H9 (cell line): ENCODE results near the gene TERT. TPM values are rescaled to one million over a fixed set of nuclear protein-coding genes. Genes with fewer than 3 reads are reported as not detected.

Experiments
- DNase-seq: peaks from one replicate; pipeline ENCODE4 v3.0.0-alpha.2; 2017
- H2AFZ ChIP-seq: one replicate; pipeline ENCODE4 v1.6.1; 2013; ENCODE audit warnings: mild to moderate bottlenecking, low read length, control low read depth, moderate library complexity
- H2AK5ac ChIP-seq: 2 replicates; pipeline ENCODE4 v1.6.1; 2013; ENCODE audit warnings: low read length, control low read depth, mixed read lengths; ENCODE audit not compliant: insufficient read length
- H2BK120ac ChIP-seq: one replicate; pipeline ENCODE4 v1.6.1; 2013; ENCODE audit warnings: low read depth, mild to moderate bottlenecking, low read length, control low read depth, inconsistent platforms; ENCODE audit not compliant: poor library complexity, severe bottlenecking
- H2BK12ac ChIP-seq: 2 replicates; pipeline ENCODE4 v1.6.1; 2013; ENCODE audit warnings: low read length, control low read depth, mixed read lengths, low read depth; ENCODE audit not compliant: insufficient read length
- H2BK15ac ChIP-seq: 2 replicates; pipeline ENCODE4 v1.6.1; 2013; ENCODE audit warnings: low read depth, low read length, control low read depth
- H2BK20ac ChIP-seq: one replicate; pipeline ENCODE4 v1.6.1; 2013; ENCODE audit warnings: low read depth, mild to moderate bottlenecking, low read length, control low read depth, inconsistent platforms; ENCODE audit not compliant: poor library complexity, severe bottlenecking
- H2BK5ac ChIP-seq: 2 replicates; pipeline ENCODE4 v1.6.1; 2013; ENCODE audit warnings: low read length, control low read depth, mixed read lengths; ENCODE audit not compliant: insufficient read length
- H3K14ac ChIP-seq: 2 replicates; pipeline ENCODE4 v1.6.1; 2013; ENCODE audit warnings: low read length, control low read depth; ENCODE audit not compliant: insufficient read depth
- H3K18ac ChIP-seq: 2 replicates; pipeline ENCODE4 v1.6.1; 2013; ENCODE audit warnings: low read depth, mild to moderate bottlenecking, mixed read lengths, low read length, control low read depth; ENCODE audit not compliant: insufficient read length
- H3K23ac ChIP-seq: 2 replicates; pipeline ENCODE4 v1.6.1; 2013; ENCODE audit warnings: low read length, control low read depth, mixed read lengths, low read depth; ENCODE audit not compliant: insufficient read length
- H3K23me2 ChIP-seq: 2 replicates; pipeline ENCODE4 v1.6.1; 2013; ENCODE audit warnings: low read depth, mild to moderate bottlenecking, mixed read lengths, low read length, control low read depth; ENCODE audit not compliant: insufficient read length, poor library complexity, severe bottlenecking
- H3K27ac ChIP-seq: 2 replicates; pipeline ENCODE4 v1.5.1; 2013; ENCODE audit warnings: low read length, control low read depth, mixed read lengths, low read depth; ENCODE audit not compliant: insufficient read length
- H3K27me3 ChIP-seq: 2 replicates; pipeline ENCODE4 v1.6.1; 2013; ENCODE audit warnings: low read length, control low read depth, inconsistent platforms; ENCODE audit not compliant: insufficient read depth
- H3K4ac ChIP-seq: 2 replicates; pipeline ENCODE4 v1.6.1; 2013; ENCODE audit warnings: low read depth, mild to moderate bottlenecking, control low read depth, inconsistent platforms, low read length, moderate library complexity
- H3K4me1 ChIP-seq: 2 replicates; pipeline ENCODE4 v1.6.1; 2013; ENCODE audit warnings: low read length, control low read depth, inconsistent platforms; ENCODE audit not compliant: insufficient read depth
- H3K4me2 ChIP-seq: 2 replicates; pipeline ENCODE4 v1.6.1; 2013; ENCODE audit warnings: low read length, control low read depth, mixed read lengths; ENCODE audit not compliant: insufficient read length, insufficient read depth
- H3K56ac ChIP-seq: 2 replicates; pipeline ENCODE4 v1.6.1; 2013; ENCODE audit warnings: low read depth, mild to moderate bottlenecking, mixed read lengths, low read length, control low read depth; ENCODE audit not compliant: insufficient read length
- H3K79me1 ChIP-seq: 2 replicates; pipeline ENCODE4 v1.6.1; 2013; ENCODE audit warnings: low read depth, mild to moderate bottlenecking, moderate library complexity, low read length, control low read depth, inconsistent platforms; ENCODE audit not compliant: insufficient read depth, poor library complexity, severe bottlenecking
- H3K79me2 ChIP-seq: 2 replicates; pipeline ENCODE4 v1.6.1; 2013; ENCODE audit warnings: low read length, control low read depth, inconsistent platforms; ENCODE audit not compliant: insufficient read depth
- H3K9ac ChIP-seq: 2 replicates; pipeline ENCODE4 v1.6.1; 2013; ENCODE audit warnings: low read length, control low read depth, mixed read lengths; ENCODE audit not compliant: insufficient read length; ENCODE audit errors: extremely low read depth
- H3K9me3 ChIP-seq: one replicate; pipeline ENCODE4 v1.6.1; 2013; ENCODE audit warnings: low read depth, low read length, inconsistent platforms; ENCODE audit not compliant: control insufficient read depth
- H3T11ph ChIP-seq: one replicate; pipeline ENCODE4 v1.6.1; 2013; ENCODE audit warnings: mild to moderate bottlenecking, low read length, control low read depth, inconsistent platforms
- H4K20me1 ChIP-seq: one replicate; pipeline ENCODE4 v1.6.1; 2013; ENCODE audit not compliant: control insufficient read depth, insufficient read length, insufficient read depth
- H4K5ac ChIP-seq: 2 replicates; pipeline ENCODE4 v1.6.1; 2013; ENCODE audit warnings: low read depth, mild to moderate bottlenecking, mixed read lengths, low read length, control low read depth; ENCODE audit not compliant: insufficient read length
- H4K8ac ChIP-seq: replicated peaks from 2 replicates; pipeline ENCODE4 v1.6.1; 2013; ENCODE audit warnings: low read length, control low read depth, mixed read lengths, low read depth; ENCODE audit not compliant: insufficient read length
- H4K91ac ChIP-seq: 2 replicates; pipeline ENCODE4 v1.6.1; 2013; ENCODE audit warnings: low read depth, mild to moderate bottlenecking, moderate library complexity, mixed read lengths, low read length, control low read depth; ENCODE audit not compliant: insufficient read length
- H3K27ac Mint-ChIP-seq, 3 experiments: 2 replicates in 2 of 3; 3 replicates in 1 of 3; pipeline ENCODE4 v1.8.0; 2020 to 2021; ENCODE audit warnings: mixed read lengths in 3 of 3, mild to moderate bottlenecking in 1 of 3, moderate library complexity in 1 of 3
- H3K27me3 Mint-ChIP-seq: 2 replicates; pipeline ENCODE4 v1.8.0; 2021; ENCODE audit warnings: low read depth, mild to moderate bottlenecking, moderate library complexity, mixed read lengths
- H3K36me3 Mint-ChIP-seq, 3 experiments: 2 replicates in 2 of 3; 3 replicates in 1 of 3; pipeline ENCODE4 v1.8.0; 2020 to 2021; ENCODE audit warnings: low read depth in 3 of 3, mixed read lengths in 3 of 3; ENCODE audit not compliant: insufficient read depth in 1 of 3
- H3K4me1 Mint-ChIP-seq, 2 experiments: 2 replicates each; pipeline ENCODE4 v1.8.0; 2020; ENCODE audit warnings: mixed read lengths in 2 of 2
- H3K4me3 Mint-ChIP-seq, 2 experiments: 2 replicates in 1 of 2; 3 replicates in 1 of 2; pipeline ENCODE4 v1.8.0; 2020 to 2021; ENCODE audit warnings: mild to moderate bottlenecking in 2 of 2, mixed read lengths in 2 of 2, moderate library complexity in 1 of 2
- H3K9me3 Mint-ChIP-seq, 2 experiments: 2 replicates in 1 of 2; 3 replicates in 1 of 2; pipeline ENCODE4 v1.8.0; 2020; ENCODE audit warnings: mild to moderate bottlenecking in 2 of 2, mixed read lengths in 2 of 2, moderate library complexity in 1 of 2
- CTCF ChIP-seq: fragments of 200-600 bp; sonication (generic); conservative IDR thresholded peaks from 3 replicates; pipeline ENCODE4 v1.8.0; 2021; ENCODE audit warnings: antibody characterized with exemption, mild to moderate bottlenecking
- WGBS: extraction: QIAGEN DNeasy Blood & Tissue Kit; methylation state at CpG from one replicate; pipeline ENCODE4 v1.1.7; 2013; ENCODE audit warnings: missing lambda C conversion rate, low lambda C conversion rate, mixed read lengths; ENCODE audit not compliant: insufficient read length; ENCODE audit errors: extremely low coverage; 5-methylcytosine and 5-hydroxymethylcytosine counted together
- total RNA-seq: library from RNA; stranded (reverse); gene quantifications from 2 replicates; pipeline ENCODE4 v1.2.1, GENCODE V29; 2021

The TERT gene
- total RNA-seq, 1 experiment from 2014 or later, result 15.5 TPM

- H3K18ac ChIP-seq, result no peak overlapping the region
- Mint-ChIP-seq H3K4me1 (peaks cover 5% of the 10 kb centered on the region in 2 experiments; a peak in 2 of 4 replicates), H3K4me3 (peak overlapping the region in 1 of 2 experiments; percentile 15; a peak in 1 of 5 replicates), H3K9me3 (no peaks in the 10 kb centered on the region; a peak in 2 of 5 replicates), H3K27me3 (no peaks in the 10 kb centered on the region), H3K27ac (peak overlapping the region in 2 of 3 experiments; percentile 55 to 92; a peak in 5 of 7 replicates), H3K36me3 (peaks cover 47 to 80% (median 63%) of the 10 kb centered on the region in 3 experiments)
- no peaks in the 10 kb centered on the region for H3K79me1 ChIP-seq
- no peak overlapping the region for H3K4ac ChIP-seq
- peak; percentile 22 for DNase-seq
- H3K14ac ChIP-seq, result no peak overlapping the region
- no peak overlapping the region for H3K56ac ChIP-seq
- no peaks in the 10 kb centered on the region for H3K4me1 ChIP-seq
- no CpG with 5 or more reads among the region's 22 CpGs for WGBS
- no peak overlapping the region for H2AK5ac ChIP-seq
- no peak overlapping the region for H4K8ac ChIP-seq
- no peak overlapping the region for H3T11ph ChIP-seq
- no peak overlapping the region for H4K5ac ChIP-seq
- no peak overlapping the region for H4K91ac ChIP-seq
- H2AFZ ChIP-seq, result no peak overlapping the region
- H3K27ac ChIP-seq, result no peak overlapping the region
- H3K4me2 ChIP-seq, result no peak overlapping the region
- no peaks in the 10 kb centered on the region for H4K20me1 ChIP-seq
- no peaks in the 10 kb centered on the region for H3K79me2 ChIP-seq
- H3K23ac ChIP-seq, result no peak overlapping the region
- no peak overlapping the region for H2BK120ac ChIP-seq
- no peak overlapping the region for H2BK5ac ChIP-seq
- H3K27me3 ChIP-seq, result no peaks in the 10 kb centered on the region
- no peaks in the 10 kb centered on the region for H3K23me2 ChIP-seq
- H2BK12ac ChIP-seq, result no peak overlapping the region
- TF ChIP-seq CTCF, result no peak
- H2BK15ac ChIP-seq, result no peak overlapping the region; the same call in 1 of the 2 replicates
- no peak overlapping the region for H3K9ac ChIP-seq
- no peak overlapping the region for H2BK20ac ChIP-seq
- no peaks in the 10 kb centered on the region for H3K9me3 ChIP-seq
These were observed 31.1 kb upstream of the TERT start for GRCh38 chr5:1325870-1326531.
